HepG2 (cell line): ENCODE measurements around the gene COL18A1. TPM values are rescaled to one million over a fixed set of nuclear protein-coding genes. Genes with fewer than 3 reads are reported as not detected.

Source experiments
- BRCA1 ChIP-seq: sonication (generic); formaldehyde crosslinking; IDR thresholded peaks from 2 replicates; pipeline ENCODE4 v1.4.0; 2020; ENCODE audit warnings: missing genetic modification reagents
- CC2D1A ChIP-seq: sonication (generic); formaldehyde crosslinking; IDR thresholded peaks from 2 replicates; pipeline ENCODE4 v1.8.1; 2023; ENCODE audit warnings: mild to moderate bottlenecking, missing genetic modification reagents
- DNMT1 ChIP-seq: sonication (generic); formaldehyde crosslinking; IDR thresholded peaks from 2 replicates; pipeline ENCODE4 v1.5.1; 2020; ENCODE audit warnings: mild to moderate bottlenecking, missing genetic modification reagents
- GFI1 ChIP-seq: sonication (generic); formaldehyde crosslinking; IDR thresholded peaks from 2 replicates; pipeline ENCODE4 v1.5.0; 2020; ENCODE audit warnings: missing genetic modification reagents, mild to moderate bottlenecking, borderline replicate concordance
- NFYB ChIP-seq: sonication (generic); formaldehyde crosslinking; IDR thresholded peaks from 2 replicates; pipeline ENCODE4 v1.4.0; 2020; ENCODE audit warnings: missing genetic modification reagents
- NR3C1 ChIP-seq: sonication (generic); formaldehyde crosslinking; IDR thresholded peaks from 2 replicates; pipeline ENCODE4 v1.4.0; 2020; ENCODE audit warnings: missing genetic modification reagents
- SRSF4 ChIP-seq: fragments of 200-400 bp; formaldehyde crosslinking; IDR thresholded peaks from one replicate; pipeline ENCODE4 v1.6.1; 2018; ENCODE audit warnings: mild to moderate bottlenecking, low read depth, low read length, moderate library complexity; ENCODE audit not compliant: poor library complexity, severe bottlenecking
- ZFP36 ChIP-seq: fragments of 150-350 bp; IDR thresholded peaks from 2 replicates; pipeline ENCODE4 v1.6.1; 2018; ENCODE audit warnings: borderline replicate concordance, low read length, low read depth; ENCODE audit not compliant: partially characterized antibody
- ZNF468 ChIP-seq: sonication (generic); formaldehyde crosslinking; IDR thresholded peaks from 2 replicates; pipeline ENCODE4 v1.8.0; 2022; ENCODE audit warnings: mild to moderate bottlenecking, moderate library complexity, missing genetic modification reagents
- ZNF510 ChIP-seq: sonication (generic); formaldehyde crosslinking; IDR thresholded peaks from 2 replicates; pipeline ENCODE4 v1.4.0; 2020; ENCODE audit warnings: low read depth, mild to moderate bottlenecking, missing genetic modification reagents
- ZNF670 ChIP-seq: sonication (generic); formaldehyde crosslinking; IDR thresholded peaks from 2 replicates; pipeline ENCODE4 v1.8.0; 2022; ENCODE audit warnings: mild to moderate bottlenecking, missing genetic modification reagents, borderline replicate concordance
- ZNF781 ChIP-seq: sonication (generic); formaldehyde crosslinking; IDR thresholded peaks from 2 replicates; pipeline ENCODE4 v1.5.1; 2020; ENCODE audit warnings: borderline replicate concordance, mild to moderate bottlenecking, missing genetic modification reagents; ENCODE audit errors: not compliant biosample characterization
- polyA plus RNA-seq, 8 experiments: library from polyadenylated mRNA; depleted of rRNA in 3 of 8; stranded (reverse) in 7 of 8; unstranded in 1 of 8; fragments of >200 nt; fragmentation: Illumina TruSeq in 4 of 8; extraction: Trizol in 4 of 8; gene quantifications; 2 replicates each; pipeline versions ENCODE4 v1.2.1 to v1.2.3, GENCODE V29; 2011 to 2016; ENCODE audit warnings: low read depth in 4 of 8, missing spikeins in 1 of 8, mixed read lengths in 1 of 8; ENCODE audit not compliant: insufficient read depth in 1 of 8
- total RNA-seq, 5 experiments: library from RNA; depleted of rRNA; stranded (reverse); fragments of >200 nt; fragmentation: Illumina TruSeq; extraction: Trizol; gene quantifications; 2 replicates each; pipeline ENCODE4 v1.2.3, GENCODE V29; 2016; ENCODE audit warnings: low read depth in 1 of 5
- TF ChIP-seq, protein P1 (sequence below): sonication (generic); formaldehyde crosslinking; IDR thresholded peaks from 2 replicates; pipeline ENCODE4 v1.4.0; 2020; ENCODE audit warnings: missing genetic modification reagents
- TF ChIP-seq, protein P2 (sequence below): sonication (generic); formaldehyde crosslinking; IDR thresholded peaks from 2 replicates; pipeline ENCODE4 v1.5.1; 2020; ENCODE audit warnings: mild to moderate bottlenecking, missing genetic modification reagents, moderate library complexity
- TF ChIP-seq, protein P3 (sequence below): sonication (generic); formaldehyde crosslinking; IDR thresholded peaks from 2 replicates; pipeline ENCODE4 v1.5.1; 2020; ENCODE audit warnings: missing genetic modification reagents, mild to moderate bottlenecking, borderline replicate concordance
- TF ChIP-seq, protein P4 (sequence below): IDR thresholded peaks from 2 replicates; pipeline ENCODE4 v1.6.1; 2016; ENCODE audit warnings: low read depth, missing genetic modification reagents, missing compliant biosample characterization

Gene COL18A1
- total and polyA plus RNA-seq, 2 of the 13 experiments (the other 11 are each of a cell fraction or from before 2014, with no cell fraction given): 79.0 to 102 TPM

DNA sequence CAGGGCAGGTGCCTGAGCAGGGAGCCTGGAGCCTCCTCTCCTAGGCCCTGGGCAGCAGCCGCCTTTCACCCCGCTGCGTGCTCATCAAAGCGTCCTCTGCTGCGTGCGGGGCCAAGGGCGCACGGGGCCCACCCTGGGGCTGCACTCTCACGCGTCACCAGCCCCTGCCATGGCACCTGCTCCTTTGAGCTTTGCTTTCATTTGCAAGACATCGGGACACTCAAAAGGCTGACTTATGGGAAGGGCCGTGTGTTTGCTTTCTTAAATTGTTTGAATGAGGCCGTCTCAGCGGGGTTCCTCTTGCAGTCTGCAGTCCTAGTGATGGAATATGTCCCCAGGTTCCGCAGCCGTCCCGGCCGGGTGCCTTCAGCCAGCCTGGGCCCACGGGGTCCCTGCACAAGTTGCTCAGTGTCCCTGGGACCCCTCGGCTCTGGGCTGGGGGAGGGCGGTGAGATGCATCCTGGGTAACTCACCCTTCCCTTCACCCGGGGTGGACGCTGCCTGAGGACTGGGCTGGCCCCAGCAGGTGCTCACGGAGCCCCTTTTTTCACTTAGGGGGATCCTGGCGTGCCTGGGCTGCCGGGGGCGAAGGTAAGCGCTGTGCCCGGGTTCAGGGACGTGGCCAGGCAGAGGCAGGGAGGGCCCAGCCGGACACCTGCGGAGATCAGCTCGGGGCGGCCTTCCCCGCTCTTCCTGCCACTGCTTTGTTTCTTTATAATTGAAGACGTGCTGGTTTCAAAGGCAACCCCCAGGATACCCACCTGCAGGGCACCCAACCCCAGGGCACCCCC lies 84.2 kb downstream of the COL18A1 start (continued):
- TF ChIP-seq, protein P1, sequence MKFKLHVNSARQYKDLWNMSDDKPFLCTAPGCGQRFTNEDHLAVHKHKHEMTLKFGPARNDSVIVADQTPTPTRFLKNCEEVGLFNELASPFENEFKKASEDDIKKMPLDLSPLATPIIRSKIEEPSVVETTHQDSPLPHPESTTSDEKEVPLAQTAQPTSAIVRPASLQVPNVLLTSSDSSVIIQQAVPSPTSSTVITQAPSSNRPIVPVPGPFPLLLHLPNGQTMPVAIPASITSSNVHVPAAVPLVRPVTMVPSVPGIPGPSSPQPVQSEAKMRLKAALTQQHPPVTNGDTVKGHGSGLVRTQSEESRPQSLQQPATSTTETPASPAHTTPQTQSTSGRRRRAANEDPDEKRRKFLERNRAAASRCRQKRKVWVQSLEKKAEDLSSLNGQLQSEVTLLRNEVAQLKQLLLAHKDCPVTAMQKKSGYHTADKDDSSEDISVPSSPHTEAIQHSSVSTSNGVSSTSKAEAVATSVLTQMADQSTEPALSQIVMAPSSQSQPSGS (CRISPR knock-in tag): no peak
- TF ChIP-seq ZNF781 (CRISPR knock-in tag) (no peak), NR3C1 (no peak), SRSF4 (no peak), ZNF510 (CRISPR knock-in tag) (no peak), ZNF468 (CRISPR knock-in tag) (no peak), CC2D1A (CRISPR knock-in tag) (no peak), GFI1 (CRISPR knock-in tag) (no peak), ZFP36 (no peak), ZNF670 (CRISPR knock-in tag) (no peak), NFYB (CRISPR knock-in tag) (no peak), DNMT1 (CRISPR knock-in tag) (no peak), BRCA1 (no peak)
- TF ChIP-seq, protein P2, sequence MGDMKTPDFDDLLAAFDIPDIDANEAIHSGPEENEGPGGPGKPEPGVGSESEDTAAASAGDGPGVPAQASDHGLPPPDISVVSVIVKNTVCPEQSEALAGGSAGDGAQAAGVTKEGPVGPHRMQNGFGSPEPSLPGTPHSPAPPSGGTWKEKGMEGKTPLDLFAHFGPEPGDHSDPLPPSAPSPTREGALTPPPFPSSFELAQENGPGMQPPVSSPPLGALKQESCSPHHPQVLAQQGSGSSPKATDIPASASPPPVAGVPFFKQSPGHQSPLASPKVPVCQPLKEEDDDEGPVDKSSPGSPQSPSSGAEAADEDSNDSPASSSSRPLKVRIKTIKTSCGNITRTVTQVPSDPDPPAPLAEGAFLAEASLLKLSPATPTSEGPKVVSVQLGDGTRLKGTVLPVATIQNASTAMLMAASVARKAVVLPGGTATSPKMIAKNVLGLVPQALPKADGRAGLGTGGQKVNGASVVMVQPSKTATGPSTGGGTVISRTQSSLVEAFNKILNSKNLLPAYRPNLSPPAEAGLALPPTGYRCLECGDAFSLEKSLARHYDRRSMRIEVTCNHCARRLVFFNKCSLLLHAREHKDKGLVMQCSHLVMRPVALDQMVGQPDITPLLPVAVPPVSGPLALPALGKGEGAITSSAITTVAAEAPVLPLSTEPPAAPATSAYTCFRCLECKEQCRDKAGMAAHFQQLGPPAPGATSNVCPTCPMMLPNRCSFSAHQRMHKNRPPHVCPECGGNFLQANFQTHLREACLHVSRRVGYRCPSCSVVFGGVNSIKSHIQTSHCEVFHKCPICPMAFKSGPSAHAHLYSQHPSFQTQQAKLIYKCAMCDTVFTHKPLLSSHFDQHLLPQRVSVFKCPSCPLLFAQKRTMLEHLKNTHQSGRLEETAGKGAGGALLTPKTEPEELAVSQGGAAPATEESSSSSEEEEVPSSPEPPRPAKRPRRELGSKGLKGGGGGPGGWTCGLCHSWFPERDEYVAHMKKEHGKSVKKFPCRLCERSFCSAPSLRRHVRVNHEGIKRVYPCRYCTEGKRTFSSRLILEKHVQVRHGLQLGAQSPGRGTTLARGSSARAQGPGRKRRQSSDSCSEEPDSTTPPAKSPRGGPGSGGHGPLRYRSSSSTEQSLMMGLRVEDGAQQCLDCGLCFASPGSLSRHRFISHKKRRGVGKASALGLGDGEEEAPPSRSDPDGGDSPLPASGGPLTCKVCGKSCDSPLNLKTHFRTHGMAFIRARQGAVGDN (CRISPR knock-in tag): 0 out of 2 replicates have a peak, but pooled peaks have one; percentile 26
- TF ChIP-seq, protein P3, sequence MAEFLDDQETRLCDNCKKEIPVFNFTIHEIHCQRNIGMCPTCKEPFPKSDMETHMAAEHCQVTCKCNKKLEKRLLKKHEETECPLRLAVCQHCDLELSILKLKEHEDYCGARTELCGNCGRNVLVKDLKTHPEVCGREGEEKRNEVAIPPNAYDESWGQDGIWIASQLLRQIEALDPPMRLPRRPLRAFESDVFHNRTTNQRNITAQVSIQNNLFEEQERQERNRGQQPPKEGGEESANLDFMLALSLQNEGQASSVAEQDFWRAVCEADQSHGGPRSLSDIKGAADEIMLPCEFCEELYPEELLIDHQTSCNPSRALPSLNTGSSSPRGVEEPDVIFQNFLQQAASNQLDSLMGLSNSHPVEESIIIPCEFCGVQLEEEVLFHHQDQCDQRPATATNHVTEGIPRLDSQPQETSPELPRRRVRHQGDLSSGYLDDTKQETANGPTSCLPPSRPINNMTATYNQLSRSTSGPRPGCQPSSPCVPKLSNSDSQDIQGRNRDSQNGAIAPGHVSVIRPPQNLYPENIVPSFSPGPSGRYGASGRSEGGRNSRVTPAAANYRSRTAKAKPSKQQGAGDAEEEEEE: no peak
- TF ChIP-seq, protein P4, sequence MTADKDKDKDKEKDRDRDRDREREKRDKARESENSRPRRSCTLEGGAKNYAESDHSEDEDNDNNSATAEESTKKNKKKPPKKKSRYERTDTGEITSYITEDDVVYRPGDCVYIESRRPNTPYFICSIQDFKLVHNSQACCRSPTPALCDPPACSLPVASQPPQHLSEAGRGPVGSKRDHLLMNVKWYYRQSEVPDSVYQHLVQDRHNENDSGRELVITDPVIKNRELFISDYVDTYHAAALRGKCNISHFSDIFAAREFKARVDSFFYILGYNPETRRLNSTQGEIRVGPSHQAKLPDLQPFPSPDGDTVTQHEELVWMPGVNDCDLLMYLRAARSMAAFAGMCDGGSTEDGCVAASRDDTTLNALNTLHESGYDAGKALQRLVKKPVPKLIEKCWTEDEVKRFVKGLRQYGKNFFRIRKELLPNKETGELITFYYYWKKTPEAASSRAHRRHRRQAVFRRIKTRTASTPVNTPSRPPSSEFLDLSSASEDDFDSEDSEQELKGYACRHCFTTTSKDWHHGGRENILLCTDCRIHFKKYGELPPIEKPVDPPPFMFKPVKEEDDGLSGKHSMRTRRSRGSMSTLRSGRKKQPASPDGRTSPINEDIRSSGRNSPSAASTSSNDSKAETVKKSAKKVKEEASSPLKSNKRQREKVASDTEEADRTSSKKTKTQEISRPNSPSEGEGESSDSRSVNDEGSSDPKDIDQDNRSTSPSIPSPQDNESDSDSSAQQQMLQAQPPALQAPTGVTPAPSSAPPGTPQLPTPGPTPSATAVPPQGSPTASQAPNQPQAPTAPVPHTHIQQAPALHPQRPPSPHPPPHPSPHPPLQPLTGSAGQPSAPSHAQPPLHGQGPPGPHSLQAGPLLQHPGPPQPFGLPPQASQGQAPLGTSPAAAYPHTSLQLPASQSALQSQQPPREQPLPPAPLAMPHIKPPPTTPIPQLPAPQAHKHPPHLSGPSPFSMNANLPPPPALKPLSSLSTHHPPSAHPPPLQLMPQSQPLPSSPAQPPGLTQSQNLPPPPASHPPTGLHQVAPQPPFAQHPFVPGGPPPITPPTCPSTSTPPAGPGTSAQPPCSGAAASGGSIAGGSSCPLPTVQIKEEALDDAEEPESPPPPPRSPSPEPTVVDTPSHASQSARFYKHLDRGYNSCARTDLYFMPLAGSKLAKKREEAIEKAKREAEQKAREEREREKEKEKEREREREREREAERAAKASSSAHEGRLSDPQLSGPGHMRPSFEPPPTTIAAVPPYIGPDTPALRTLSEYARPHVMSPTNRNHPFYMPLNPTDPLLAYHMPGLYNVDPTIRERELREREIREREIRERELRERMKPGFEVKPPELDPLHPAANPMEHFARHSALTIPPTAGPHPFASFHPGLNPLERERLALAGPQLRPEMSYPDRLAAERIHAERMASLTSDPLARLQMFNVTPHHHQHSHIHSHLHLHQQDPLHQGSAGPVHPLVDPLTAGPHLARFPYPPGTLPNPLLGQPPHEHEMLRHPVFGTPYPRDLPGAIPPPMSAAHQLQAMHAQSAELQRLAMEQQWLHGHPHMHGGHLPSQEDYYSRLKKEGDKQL: no peak
